A549 (cell line): ENCODE results near the gene OPN1MW3. TPM values are rescaled to one million over a fixed set of nuclear protein-coding genes. Genes with fewer than 3 reads are reported as not detected.

ENCODE experiments used
- ATAC-seq, 2 experiments: fragments of 200-7000 bp in 1 of 2; fragments of >200 bp in 1 of 2; cut with Nextera tagmentation in 1 of 2; cut with Tn5 transposase in 1 of 2; 3 replicates each; pipeline versions ENCODE4 v1.8.0 to v1.9.1; 2018 to 2020; ENCODE audit warnings: mild to moderate bottlenecking in 1 of 2, moderate library complexity in 1 of 2
- CTCF ChIA-PET: fragments of 300-600 bp; sonication (Branson Sonifier 250); formaldehyde crosslinking; extraction: SDS; loops from one replicate; lab custom pipeline; 2021; ENCODE audit warnings: antibody characterized with exemption, inconsistent platforms; lab: Yijun Ruan, JAX
- POLR2A ChIA-PET: fragments of 350-600 bp; formaldehyde crosslinking; extraction: SDS; loops from one replicate; lab custom pipeline; 2021; ENCODE audit warnings: antibody characterized with exemption, inconsistent platforms; lab: Yijun Ruan, JAX
- DNase-seq, 2 experiments: peaks; one replicate each; pipeline versions ENCODE4 v3.0.0 to v3.0.0-alpha.2; 2011 to 2016; ENCODE audit warnings: low read depth in 1 of 2, low spot score in 1 of 2
- FAIRE-seq: peaks from 2 replicates; lab custom pipeline; 2011; peaks lifted over from hg19 to GRCh38; lab: Jason Lieb, UNC
- H3K27ac ChIP-seq, 2 experiments: fragments of >200 bp; sonication (Bioruptor Twin); formaldehyde crosslinking; 3 replicates each; pipeline ENCODE4 v1.5.1; 2016 to 2017
- H3K4me1 ChIP-seq: fragments of >200 bp; sonication (Bioruptor Twin); formaldehyde crosslinking; 3 replicates; pipeline ENCODE4 v1.6.1; 2016
- H3K4me2 ChIP-seq: fragments of >200 bp; sonication (Bioruptor Twin); formaldehyde crosslinking; 3 replicates; pipeline ENCODE4 v1.6.1; 2016
- H3K4me3 ChIP-seq: fragments of >200 bp; sonication (Bioruptor Twin); formaldehyde crosslinking; 3 replicates; pipeline ENCODE4 v1.5.1; 2016
- H3K9me3 ChIP-seq: fragments of >200 bp; sonication (Bioruptor Twin); formaldehyde crosslinking; 3 replicates; pipeline ENCODE4 v1.6.1; 2016
- CEBPB ChIP-seq, 2 experiments: fragments of >200 bp in 1 of 2; sonication (Bioruptor Twin) in 1 of 2; formaldehyde crosslinking in 1 of 2; IDR thresholded peaks; 2 replicates each; pipeline ENCODE4 v1.6.1; 2012 to 2016
- CHD2 ChIP-seq: fragments of 150-350 bp; IDR thresholded peaks from 2 replicates; pipeline ENCODE4 v1.6.1; 2014; ENCODE audit warnings: low read length; ENCODE audit not compliant: partially characterized antibody
- E2F6 ChIP-seq: IDR thresholded peaks from 2 replicates; pipeline ENCODE4 v1.6.1; 2012; ENCODE audit warnings: low read depth, borderline replicate concordance
- ELK1 ChIP-seq: fragments of 150-350 bp; IDR thresholded peaks from 2 replicates; pipeline ENCODE4 v1.6.1; 2014; ENCODE audit warnings: low read depth, mild to moderate bottlenecking, low read length
- EP300 ChIP-seq, 2 experiments: fragments of >200 bp; sonication (Bioruptor Twin); formaldehyde crosslinking; IDR thresholded peaks; 2 replicates in 1 of 2; 3 replicates in 1 of 2; pipeline ENCODE4 v1.6.1; 2016 to 2017
- FOXS1 ChIP-seq: fragments of 250-450 bp; sonication (Bioruptor Pico); IDR thresholded peaks from 2 replicates; pipeline ENCODE4 v1.5.0; 2020; ENCODE audit warnings: mild to moderate bottlenecking, moderate library complexity
- HOXA7 ChIP-seq: fragments of 250-450 bp; sonication (Bioruptor Pico); IDR thresholded peaks from 2 replicates; pipeline ENCODE4 v1.5.0; 2020; ENCODE audit warnings: mild to moderate bottlenecking, moderate library complexity
- HOXB5 ChIP-seq: fragments of 250-450 bp; sonication (Bioruptor Pico); IDR thresholded peaks from 2 replicates; pipeline ENCODE4 v1.5.0; 2020; ENCODE audit warnings: mild to moderate bottlenecking, moderate library complexity
- JUNB ChIP-seq: fragments of >200 bp; sonication (Bioruptor Twin); formaldehyde crosslinking; IDR thresholded peaks from 2 replicates; pipeline ENCODE4 v1.6.1; 2016
- KDM5A ChIP-seq: fragments of 200-600 bp; sonication (generic); IDR thresholded peaks from 2 replicates; pipeline ENCODE4 v1.6.1; 2016; ENCODE audit warnings: antibody characterized with exemption, mild to moderate bottlenecking
- MAZ ChIP-seq: fragments of 150-350 bp; IDR thresholded peaks from 2 replicates; pipeline ENCODE4 v1.6.1; 2014; ENCODE audit warnings: antibody characterized with exemption, low read depth, low read length, borderline replicate concordance
- MYC ChIP-seq: IDR thresholded peaks from 2 replicates; pipeline ENCODE4 v1.6.1; 2012; ENCODE audit warnings: mild to moderate bottlenecking, inconsistent platforms, low read length, improper control_type of control experiment, borderline replicate concordance
- PHF8 ChIP-seq: fragments of 200-600 bp; sonication (generic); IDR thresholded peaks from 2 replicates; pipeline ENCODE4 v1.6.1; 2016; ENCODE audit warnings: low read depth, mild to moderate bottlenecking, antibody characterized with exemption, moderate library complexity, borderline replicate concordance
- POLR2AphosphoS2 ChIP-seq: conservative IDR thresholded peaks from 2 replicates; pipeline ENCODE4 v1.6.1; 2012; ENCODE audit warnings: low read length, improper control_type of control experiment, inconsistent platforms
- RCOR1 ChIP-seq: fragments of 150-350 bp; IDR thresholded peaks from 2 replicates; pipeline ENCODE4 v1.6.1; 2014; ENCODE audit warnings: antibody characterized with exemption, low read length, low read depth
- REST ChIP-seq: fragments of 200-600 bp; sonication (generic); IDR thresholded peaks from 2 replicates; pipeline ENCODE4 v1.6.1; 2016; ENCODE audit warnings: antibody characterized with exemption, mild to moderate bottlenecking, moderate library complexity
- TFCP2L1 ChIP-seq: fragments of 250-450 bp; sonication (Bioruptor Pico); IDR thresholded peaks from 2 replicates; pipeline ENCODE4 v1.5.0; 2021; ENCODE audit warnings: mild to moderate bottlenecking
- ZC3H11A ChIP-seq: fragments of 450-650 bp; IDR thresholded peaks from 2 replicates; pipeline ENCODE4 v1.6.1; 2014; ENCODE audit warnings: antibody characterized with exemption, mild to moderate bottlenecking
- ZNF302 ChIP-seq: fragments of 250-450 bp; sonication (Bioruptor Pico); IDR thresholded peaks from 2 replicates; pipeline ENCODE4 v1.9.0; 2021; ENCODE audit warnings: inconsistent platforms, mild to moderate bottlenecking, moderate library complexity
- ZSCAN20 ChIP-seq: fragments of 250-450 bp; sonication (Bioruptor Pico); IDR thresholded peaks from 2 replicates; pipeline ENCODE4 v1.8.0; 2022; ENCODE audit warnings: mild to moderate bottlenecking, moderate library complexity
- WGBS: methylation state at CpG from one replicate; pipeline ENCODE4 v1.1.6; 2017; ENCODE audit errors: missing lambda C conversion rate; 5-methylcytosine and 5-hydroxymethylcytosine counted together
- polyA plus RNA-seq, 4 experiments: library from polyadenylated mRNA; depleted of rRNA in 3 of 4; stranded (reverse); fragments of >200 nt; fragmentation: RNase III in 1 of 4; extraction: RNeasy Plus Mini Kit Qiagen cat#74134 plus additional on column Dnase treatment in 1 of 4; gene quantifications; 2 replicates in 3 of 4; 3 replicates in 1 of 4; pipeline ENCODE4 v1.2.3, GENCODE V29; 2011 to 2017
- TF ChIP-seq, protein P1 (sequence below): fragments of >200 bp; sonication (Bioruptor Twin); formaldehyde crosslinking; IDR thresholded peaks from 3 replicates; pipeline ENCODE4 v1.5.1; 2016
- TF ChIP-seq, protein P2 (sequence below): fragments of 450-650 bp; IDR thresholded peaks from 2 replicates; pipeline ENCODE4 v1.6.1; 2014; ENCODE audit warnings: antibody characterized with exemption

OPN1MW3 gene
- polyA plus RNA-seq, 2 of the 4 experiments (the other 2 are of a cell fraction) = not detected

DNA sequence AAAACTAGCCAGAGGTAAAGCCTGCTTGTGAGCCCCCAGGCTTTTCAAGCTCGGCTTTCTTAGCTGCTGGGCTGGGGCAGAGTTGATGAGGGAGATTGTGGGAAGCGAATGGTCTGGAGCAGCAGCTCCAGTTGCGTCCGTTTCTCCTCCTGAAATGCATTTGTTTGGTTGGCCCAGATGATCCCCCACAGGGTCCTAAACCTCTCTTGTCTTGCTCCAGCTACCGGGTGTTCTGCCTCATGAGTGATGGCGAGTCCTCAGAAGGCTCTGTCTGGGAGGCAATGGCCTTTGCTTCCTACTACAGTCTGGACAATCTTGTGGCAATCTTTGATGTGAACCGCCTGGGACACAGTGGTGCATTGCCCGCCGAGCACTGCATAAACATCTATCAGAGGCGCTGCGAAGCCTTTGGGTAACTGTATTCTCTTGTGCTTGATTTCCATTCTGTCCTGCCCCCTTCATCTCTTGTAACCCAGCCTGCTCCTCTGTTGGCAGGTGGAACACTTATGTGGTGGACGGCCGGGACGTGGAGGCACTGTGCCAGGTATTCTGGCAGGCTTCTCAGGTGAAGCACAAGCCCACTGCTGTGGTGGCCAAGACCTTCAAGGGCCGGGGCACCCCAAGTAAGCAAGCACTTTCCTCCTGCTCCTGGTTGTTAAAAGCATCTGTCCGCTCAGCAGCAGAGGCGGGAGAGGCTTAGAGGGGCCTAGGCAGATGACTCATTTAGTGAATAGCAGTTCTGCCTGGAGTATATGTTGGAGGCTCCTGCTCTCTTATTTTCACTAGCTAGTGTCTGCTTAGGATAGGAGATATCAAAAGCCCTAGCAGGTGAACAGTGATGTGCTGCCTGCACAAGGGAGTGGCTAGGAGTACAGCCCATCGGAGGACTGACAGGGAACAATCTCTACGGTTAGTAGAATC is 53.5 kb downstream of the OPN1MW3 start (continued):
- no peak for TF ChIP-seq REST
- no peak for TF ChIP-seq HOXB5 (CRISPR knock-in tag)
- TF ChIP-seq, protein P1, sequence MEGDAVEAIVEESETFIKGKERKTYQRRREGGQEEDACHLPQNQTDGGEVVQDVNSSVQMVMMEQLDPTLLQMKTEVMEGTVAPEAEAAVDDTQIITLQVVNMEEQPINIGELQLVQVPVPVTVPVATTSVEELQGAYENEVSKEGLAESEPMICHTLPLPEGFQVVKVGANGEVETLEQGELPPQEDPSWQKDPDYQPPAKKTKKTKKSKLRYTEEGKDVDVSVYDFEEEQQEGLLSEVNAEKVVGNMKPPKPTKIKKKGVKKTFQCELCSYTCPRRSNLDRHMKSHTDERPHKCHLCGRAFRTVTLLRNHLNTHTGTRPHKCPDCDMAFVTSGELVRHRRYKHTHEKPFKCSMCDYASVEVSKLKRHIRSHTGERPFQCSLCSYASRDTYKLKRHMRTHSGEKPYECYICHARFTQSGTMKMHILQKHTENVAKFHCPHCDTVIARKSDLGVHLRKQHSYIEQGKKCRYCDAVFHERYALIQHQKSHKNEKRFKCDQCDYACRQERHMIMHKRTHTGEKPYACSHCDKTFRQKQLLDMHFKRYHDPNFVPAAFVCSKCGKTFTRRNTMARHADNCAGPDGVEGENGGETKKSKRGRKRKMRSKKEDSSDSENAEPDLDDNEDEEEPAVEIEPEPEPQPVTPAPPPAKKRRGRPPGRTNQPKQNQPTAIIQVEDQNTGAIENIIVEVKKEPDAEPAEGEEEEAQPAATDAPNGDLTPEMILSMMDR = no peak
- no peak for TF ChIP-seq ELK1
- TF ChIP-seq CEBPB (IDR thresholded peaks at IDR 0.05) = no peak
- TF ChIP-seq TFCP2L1 (CRISPR knock-in tag) = no peak
- no peak for TF ChIP-seq JUNB

- ATAC-seq (no peak), FAIRE-seq (no peak), DNase-seq (no peak)
- H3K4me2 ChIP-seq = no peak overlapping the region
- H3K9me3 ChIP-seq = no peaks in the 10 kb centered on the region
- TF ChIP-seq, protein P1 = no peak
- TF ChIP-seq ZC3H11A (no peak), PHF8 (no peak), ZSCAN20 (CRISPR knock-in tag) (no peak), POLR2AphosphoS2 (no peak), FOXS1 (CRISPR knock-in tag) (no peak), REST (no peak), E2F6 (no peak), HOXB5 (CRISPR knock-in tag) (no peak), EP300 (IDR thresholded peaks at IDR 0.05) (no peak), RCOR1 (no peak), MAZ (no peak), KDM5A (no peak), MYC (no peak), ZNF302 (CRISPR knock-in tag) (no peak), CHD2 (no peak), HOXA7 (no peak)
- TF ChIP-seq, protein P2, sequence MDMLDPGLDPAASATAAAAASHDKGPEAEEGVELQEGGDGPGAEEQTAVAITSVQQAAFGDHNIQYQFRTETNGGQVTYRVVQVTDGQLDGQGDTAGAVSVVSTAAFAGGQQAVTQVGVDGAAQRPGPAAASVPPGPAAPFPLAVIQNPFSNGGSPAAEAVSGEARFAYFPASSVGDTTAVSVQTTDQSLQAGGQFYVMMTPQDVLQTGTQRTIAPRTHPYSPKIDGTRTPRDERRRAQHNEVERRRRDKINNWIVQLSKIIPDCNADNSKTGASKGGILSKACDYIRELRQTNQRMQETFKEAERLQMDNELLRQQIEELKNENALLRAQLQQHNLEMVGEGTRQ = no peak
- H3K27ac ChIP-seq = no peak overlapping the region
- 78% methylated on average over 7 of the region's 7 CpGs for WGBS
- CTCF ChIA-PET = no interaction called here
- POLR2A ChIA-PET = no interaction called here
- H3K4me1 ChIP-seq = no peaks in the 10 kb centered on the region
- no peak overlapping the region for H3K4me3 ChIP-seq
Measured at GRCh38 chrX:154312116-154312515, 54.7 kb downstream of the OPN1MW3 start.
